ENCODE data around the gene SMARCA5. TPM values are rescaled to one million over a fixed set of nuclear protein-coding genes. Genes with fewer than 3 reads are reported as not detected.

SMARCA5 gene
- total RNA-seq, 1 experiment from 2014 or later = 77.1 TPM

- H3K9me3 ChIP-seq (ENCODE audit: low read depth, low read length, poor library complexity, severe bottlenecking) = no peaks in the 10 kb centered on the region
- H3K27ac ChIP-seq (ENCODE audit: low read depth, low read length, poor library complexity, severe bottlenecking) = no peak overlapping the region
- no TSS peak for BruUV-seq (replicated peaks)
- TF ChIP-seq EZH2 (IDR thresholded peaks at IDR 0.05; ENCODE audit: borderline replicate concordance, low read depth, low read length, poor library complexity, severe bottlenecking) (no peak), CTCF (conservative IDR thresholded peaks at IDR 0.05; ENCODE audit: low read depth, low read length) (no peak)
- DNase-seq (ENCODE audit: low spot score) = no peak
- H3K4me1 ChIP-seq (ENCODE audit: insufficient read depth, low read length, poor library complexity, severe bottlenecking) = no peaks in the 10 kb centered on the region
- POLR2A ChIA-PET (ENCODE audit: low non-redundant PET) = no interaction called here
- H3K36me3 ChIP-seq (ENCODE audit: insufficient read depth, low read length, poor library complexity, severe bottlenecking) = no peaks in the 10 kb centered on the region
- intact Hi-C loops (cut with micrococcal nuclease; ENCODE audit: unreplicated experiment) = no loop called here
- no peaks in the 10 kb centered on the region for H3K27me3 ChIP-seq (replicated peaks; ENCODE audit: insufficient read depth, low read depth, low read length, poor library complexity)
- no peak overlapping the region for H3K4me3 ChIP-seq (ENCODE audit: low read depth, low read length, poor library complexity, severe bottlenecking)
- CTCF ChIA-PET = no interaction called here
Observed at GRCh38 chr4:143477487-143477886, 36.0 kb upstream of the SMARCA5 start.

GRCh38 chr4:143481361-143481760 lies 32.1 kb upstream of the SMARCA5 start:
- ChIA-PET POLR2A (ENCODE audit: low non-redundant PET) (interaction anchor here (0.6 kb wide), 1 partner anchor 138 kb away, joined by 3 read pairs; no protein-coding TSS in a partner anchor), CTCF (no interaction called here)
- DNase-seq (ENCODE audit: low spot score) = no peak
- TF ChIP-seq EZH2 (IDR thresholded peaks at IDR 0.05; ENCODE audit: borderline replicate concordance, low read depth, low read length, poor library complexity, severe bottlenecking) = no peak
- TF ChIP-seq CTCF (conservative IDR thresholded peaks at IDR 0.05; ENCODE audit: low read depth, low read length) = no peak
- intact Hi-C loops (cut with micrococcal nuclease; ENCODE audit: unreplicated experiment) = loop anchor here (5.0 to 10.0 kb wide), 2 partner anchors 494 to 607 kb away; no protein-coding TSS in a partner anchor
- no peaks in the 10 kb centered on the region for H3K4me1 ChIP-seq (ENCODE audit: insufficient read depth, low read length, poor library complexity, severe bottlenecking)
- H3K9me3 ChIP-seq (ENCODE audit: low read depth, low read length, poor library complexity, severe bottlenecking) = no peaks in the 10 kb centered on the region
- no peak overlapping the region for H3K27ac ChIP-seq (ENCODE audit: low read depth, low read length, poor library complexity, severe bottlenecking)
- no TSS peak for BruUV-seq (replicated peaks)
- H3K36me3 ChIP-seq (ENCODE audit: insufficient read depth, low read length, poor library complexity, severe bottlenecking) = no peaks in the 10 kb centered on the region
- H3K27me3 ChIP-seq (replicated peaks; ENCODE audit: insufficient read depth, low read depth, low read length, poor library complexity) = no peaks in the 10 kb centered on the region
- no peak overlapping the region for H3K4me3 ChIP-seq (ENCODE audit: low read depth, low read length, poor library complexity, severe bottlenecking)

GRCh38 chr4:143482840-143483239 lies 30.7 kb upstream of the SMARCA5 start:
- DNase-seq (ENCODE audit: low spot score) = peak; percentile 68
- CTCF ChIA-PET = no interaction called here
- Histone ChIP-seq H3K9me3 (ENCODE audit: low read depth, low read length, poor library complexity, severe bottlenecking) (no peaks in the 10 kb centered on the region), H3K36me3 (ENCODE audit: insufficient read depth, low read length, poor library complexity, severe bottlenecking) (no peaks in the 10 kb centered on the region), H3K27ac (ENCODE audit: low read depth, low read length, poor library complexity, severe bottlenecking) (no peak overlapping the region), H3K4me1 (ENCODE audit: insufficient read depth, low read length, poor library complexity, severe bottlenecking) (no peaks in the 10 kb centered on the region), H3K4me3 (ENCODE audit: low read depth, low read length, poor library complexity, severe bottlenecking) (no peak overlapping the region), H3K27me3 (replicated peaks; ENCODE audit: insufficient read depth, low read depth, low read length, poor library complexity) (no peaks in the 10 kb centered on the region)
- POLR2A ChIA-PET (ENCODE audit: low non-redundant PET) = no interaction called here
- BruUV-seq (replicated peaks) = no TSS peak
- intact Hi-C loops (cut with micrococcal nuclease; ENCODE audit: unreplicated experiment) = loop anchor here (2.0 to 10.0 kb wide), 4 partner anchors 108 to 608 kb away; no protein-coding TSS in a partner anchor
- TF ChIP-seq CTCF (conservative IDR thresholded peaks at IDR 0.05; ENCODE audit: low read depth, low read length) (peak; percentile 70), EZH2 (IDR thresholded peaks at IDR 0.05; ENCODE audit: borderline replicate concordance, low read depth, low read length, poor library complexity, severe bottlenecking) (no peak)

Measured in A673 (cell line).